ENCODE results near the gene LRRC4C. TPM values are rescaled to one million over a fixed set of nuclear protein-coding genes. Genes with fewer than 3 reads are reported as not detected.

The LRRC4C gene
- total RNA-seq, 1 experiment from 2014 or later, result 0.13 TPM

GRCh38 chr11:40253166-40253565 lies 1206.3 kb downstream of the LRRC4C start:
- H3K4me1 Mint-ChIP-seq, result peaks cover 12 to 14% of the 10 kb centered on the region in 2 experiments
- no peak overlapping the region for H3K4ac ChIP-seq (ENCODE audit: low read depth, low read length)
- H2BK15ac ChIP-seq (ENCODE audit: low read depth, low read length), result no peak overlapping the region
- no peak overlapping the region for H2BK12ac ChIP-seq (ENCODE audit: insufficient read length, low read depth, low read length)
- H2AFZ ChIP-seq (ENCODE audit: low read length), result no peak overlapping the region
- no peak overlapping the region for H4K8ac ChIP-seq (replicated peaks; ENCODE audit: insufficient read length, low read depth, low read length)
- H2AK5ac ChIP-seq (ENCODE audit: insufficient read length, low read length), result no peak overlapping the region
- H3K27ac ChIP-seq (ENCODE audit: insufficient read length, low read depth, low read length), result no peak overlapping the region
- H4K91ac ChIP-seq (ENCODE audit: insufficient read length, low read depth, low read length), result no peak overlapping the region
- H2BK5ac ChIP-seq (ENCODE audit: insufficient read length, low read length), result no peak overlapping the region
- no peak overlapping the region for H3K4me2 ChIP-seq (ENCODE audit: insufficient read depth, insufficient read length, low read length)
- no peak overlapping the region for H2BK120ac ChIP-seq (ENCODE audit: low read depth, low read length, poor library complexity, severe bottlenecking)
- H3K27ac Mint-ChIP-seq, result no peak overlapping the region
- no peaks in the 10 kb centered on the region for H3K9me3 Mint-ChIP-seq
- H3K27me3 ChIP-seq (ENCODE audit: insufficient read depth, low read length), result peaks cover 2% of the 10 kb centered on the region; the same call in 1 of the 2 replicates
- H3K14ac ChIP-seq (ENCODE audit: insufficient read depth, low read length), result no peak overlapping the region
- H3K18ac ChIP-seq (ENCODE audit: insufficient read length, low read depth, low read length), result no peak overlapping the region
- WGBS (ENCODE audit: extremely low coverage, insufficient read length, low lambda C conversion rate), result no CpG with 5 or more reads among the region's 1 CpG
- no peaks in the 10 kb centered on the region for H4K20me1 ChIP-seq (ENCODE audit: control insufficient read depth, insufficient read depth, insufficient read length)
- H2BK20ac ChIP-seq (ENCODE audit: low read depth, low read length, poor library complexity, severe bottlenecking), result no peak overlapping the region
- H3K9me3 ChIP-seq (ENCODE audit: control insufficient read depth, low read depth, low read length), result no peaks in the 10 kb centered on the region
- no peak overlapping the region for H3K9ac ChIP-seq (ENCODE audit: extremely low read depth, insufficient read length, low read length)
- H3K23ac ChIP-seq (ENCODE audit: insufficient read length, low read depth, low read length), result no peak overlapping the region
- no peak for DNase-seq
- H3K4me3 Mint-ChIP-seq, result no peak overlapping the region
- H3K4me1 ChIP-seq (ENCODE audit: insufficient read depth, low read length), result no peaks in the 10 kb centered on the region; the same call in 1 of the 2 replicates
- TF ChIP-seq, protein P1, sequence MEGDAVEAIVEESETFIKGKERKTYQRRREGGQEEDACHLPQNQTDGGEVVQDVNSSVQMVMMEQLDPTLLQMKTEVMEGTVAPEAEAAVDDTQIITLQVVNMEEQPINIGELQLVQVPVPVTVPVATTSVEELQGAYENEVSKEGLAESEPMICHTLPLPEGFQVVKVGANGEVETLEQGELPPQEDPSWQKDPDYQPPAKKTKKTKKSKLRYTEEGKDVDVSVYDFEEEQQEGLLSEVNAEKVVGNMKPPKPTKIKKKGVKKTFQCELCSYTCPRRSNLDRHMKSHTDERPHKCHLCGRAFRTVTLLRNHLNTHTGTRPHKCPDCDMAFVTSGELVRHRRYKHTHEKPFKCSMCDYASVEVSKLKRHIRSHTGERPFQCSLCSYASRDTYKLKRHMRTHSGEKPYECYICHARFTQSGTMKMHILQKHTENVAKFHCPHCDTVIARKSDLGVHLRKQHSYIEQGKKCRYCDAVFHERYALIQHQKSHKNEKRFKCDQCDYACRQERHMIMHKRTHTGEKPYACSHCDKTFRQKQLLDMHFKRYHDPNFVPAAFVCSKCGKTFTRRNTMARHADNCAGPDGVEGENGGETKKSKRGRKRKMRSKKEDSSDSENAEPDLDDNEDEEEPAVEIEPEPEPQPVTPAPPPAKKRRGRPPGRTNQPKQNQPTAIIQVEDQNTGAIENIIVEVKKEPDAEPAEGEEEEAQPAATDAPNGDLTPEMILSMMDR (conservative IDR thresholded peaks at IDR 0.05), result no peak
- H3K36me3 Mint-ChIP-seq (ENCODE audit: insufficient read depth in 1 of 3, low read depth in 3 of 3), result no peaks in the 10 kb centered on the region
- no peaks in the 10 kb centered on the region for H3K79me1 ChIP-seq (ENCODE audit: insufficient read depth, low read depth, low read length, poor library complexity, severe bottlenecking)
- no peaks in the 10 kb centered on the region for H3K23me2 ChIP-seq (ENCODE audit: insufficient read length, low read depth, low read length, poor library complexity, severe bottlenecking)
- no peak overlapping the region for H4K5ac ChIP-seq (ENCODE audit: insufficient read length, low read depth, low read length)
- peaks cover 4% of the 10 kb centered on the region for H3K27me3 Mint-ChIP-seq (ENCODE audit: low read depth)
- H3T11ph ChIP-seq (ENCODE audit: low read length), result no peak overlapping the region
- H3K56ac ChIP-seq (ENCODE audit: insufficient read length, low read depth, low read length), result no peak overlapping the region
- H3K79me2 ChIP-seq (ENCODE audit: insufficient read depth, low read length), result no peaks in the 10 kb centered on the region

Measured in H9 (cell line).